H1 (cell line): ENCODE results near the gene ANKRD61. TPM values are rescaled to one million over a fixed set of nuclear protein-coding genes. Genes with fewer than 3 reads are reported as not detected.
"Not testable (repeated sequence)": the region's sequence is repeated elsewhere in the genome, so short reads cannot be mapped to it uniquely, and the experiment has no call there.

Experiments
- CTCF ChIA-PET: fragments of 300-600 bp; sonication (Branson Sonifier 250); formaldehyde crosslinking; loops from one replicate; lab custom pipeline; 2021; ENCODE audit not compliant: partially characterized antibody; lab: Charles Lee
- POLR2A ChIA-PET: fragments of 300-600 bp; sonication (Branson Sonifier 250); formaldehyde crosslinking; loops from one replicate; lab custom pipeline; 2021; ENCODE audit warnings: inconsistent platforms; ENCODE audit not compliant: partially characterized antibody; lab: Charles Lee
- DNase-seq, 2 experiments: peaks; one replicate each; pipeline versions ENCODE4 v3.0.0 to v3.0.0-alpha.2; 2010 to 2022; ENCODE audit warnings: low spot score in 2 of 2, low read depth in 1 of 2, mixed read lengths in 1 of 2
- FAIRE-seq: peaks from 2 replicates; lab custom pipeline; 2011; peaks lifted over from hg19 to GRCh38; lab: Jason Lieb, UNC
- H2AFZ ChIP-seq: 2 replicates; pipeline ENCODE4 v1.8.1; 2012; ENCODE audit warnings: low read length, inconsistent platforms
- H2AK5ac ChIP-seq: 2 replicates; pipeline ENCODE4 v1.6.1; 2013; ENCODE audit warnings: low read depth, low read length
- H2BK120ac ChIP-seq: replicated peaks from 2 replicates; pipeline ENCODE3; 2013; ENCODE audit warnings: low read depth, low read length, inconsistent platforms
- H2BK12ac ChIP-seq: 2 replicates; pipeline ENCODE4 v1.6.1; 2013; ENCODE audit warnings: low read depth, low read length
- H2BK15ac ChIP-seq: 2 replicates; pipeline ENCODE4 v1.6.1; 2013; ENCODE audit warnings: low read length
- H2BK20ac ChIP-seq: 2 replicates; pipeline ENCODE4 v1.6.1; 2013; ENCODE audit warnings: low read length
- H2BK5ac ChIP-seq: 2 replicates; pipeline ENCODE4 v1.6.1; 2013; ENCODE audit warnings: low read depth, low read length
- H3K14ac ChIP-seq: 2 replicates; pipeline ENCODE4 v1.6.1; 2013; ENCODE audit warnings: inconsistent platforms; ENCODE audit not compliant: insufficient read length
- H3K18ac ChIP-seq: 2 replicates; pipeline ENCODE4 v1.6.1; 2013; ENCODE audit warnings: low read length; ENCODE audit errors: extremely low read depth
- H3K23ac ChIP-seq: 2 replicates; pipeline ENCODE4 v1.6.1; 2013; ENCODE audit warnings: inconsistent platforms; ENCODE audit not compliant: insufficient read length
- H3K23me2 ChIP-seq: 2 replicates; pipeline ENCODE4 v1.6.1; 2013; ENCODE audit warnings: low read depth, low read length
- H3K27ac ChIP-seq: 2 replicates; pipeline ENCODE4 v1.6.1; 2011; ENCODE audit warnings: low read depth, low read length, inconsistent platforms
- H3K27me3 ChIP-seq, 4 experiments: replicated peaks in 1 of 4; 1 replicate in 1 of 4; 2 replicates in 3 of 4; pipeline versions ENCODE4 v1.6.1 to v1.8.1; 2011 to 2013; ENCODE audit warnings: low read length in 3 of 4, mild to moderate bottlenecking in 3 of 4, inconsistent platforms in 2 of 4, mixed read lengths in 2 of 4, moderate library complexity in 1 of 4; ENCODE audit not compliant: control insufficient read depth in 3 of 4, insufficient read depth in 3 of 4; ENCODE audit errors: extremely low read depth in 1 of 4
- H3K36me3 ChIP-seq, 4 experiments: 2 replicates each; pipeline versions ENCODE4 v1.6.1 to v1.8.1; 2011 to 2013; ENCODE audit warnings: mild to moderate bottlenecking in 4 of 4, low read length in 3 of 4, moderate library complexity in 2 of 4, control low read depth in 1 of 4, inconsistent platforms in 1 of 4; ENCODE audit not compliant: insufficient read depth in 4 of 4, control insufficient read depth in 2 of 4
- H3K4ac ChIP-seq: replicated peaks from 2 replicates; pipeline ENCODE3; 2013; ENCODE audit warnings: low read length, low read depth, mixed read lengths, inconsistent platforms; ENCODE audit not compliant: insufficient read length
- H3K4me1 ChIP-seq, 4 experiments: replicated peaks in 1 of 4; 1 replicate in 1 of 4; 2 replicates in 3 of 4; pipeline versions ENCODE4 v1.6.1 to v1.8.1; 2011 to 2013; ENCODE audit warnings: low read length in 3 of 4, inconsistent platforms in 2 of 4, mixed read lengths in 1 of 4; ENCODE audit not compliant: insufficient read depth in 4 of 4, control insufficient read depth in 3 of 4
- H3K4me2 ChIP-seq, 2 experiments: 2 replicates each; pipeline versions ENCODE4 v1.6.1 to v1.8.1; 2011 to 2013; ENCODE audit warnings: low read depth in 2 of 2, low read length in 2 of 2, control low read depth in 1 of 2, inconsistent platforms in 1 of 2, mild to moderate bottlenecking in 1 of 2; ENCODE audit not compliant: insufficient read depth in 1 of 2
- H3K4me3 ChIP-seq, 4 experiments: fragments of 200-600, 300-600 bp in 1 of 4; sonication (generic), shearing (Covaris generic), sonication (Bioruptor Twin) in 1 of 4; 2 replicates each; pipeline versions ENCODE4 v1.5.1 to v1.8.1; 2011 to 2016; ENCODE audit warnings: low read length in 4 of 4, low read depth in 3 of 4, control low read depth in 2 of 4, inconsistent platforms in 2 of 4, mild to moderate bottlenecking in 2 of 4, mixed read lengths in 1 of 4, moderate library complexity in 1 of 4; ENCODE audit not compliant: insufficient read depth in 2 of 4; ENCODE audit errors: extremely low read depth in 1 of 4
- H3K56ac ChIP-seq: replicated peaks from 2 replicates; pipeline ENCODE3; 2013; ENCODE audit warnings: low read depth, mild to moderate bottlenecking, mixed read lengths, low read length, inconsistent platforms; ENCODE audit not compliant: insufficient read length
- H3K79me1 ChIP-seq: 2 replicates; pipeline ENCODE4 v1.6.1; 2013; ENCODE audit warnings: low read depth, low read length, control low read depth
- H3K79me2 ChIP-seq, 2 experiments: 2 replicates each; pipeline versions ENCODE4 v1.6.1 to v1.8.1; 2012 to 2013; ENCODE audit warnings: low read length in 2 of 2, mild to moderate bottlenecking in 2 of 2, inconsistent platforms in 1 of 2; ENCODE audit not compliant: insufficient read depth in 2 of 2, control insufficient read depth in 1 of 2
- H3K9ac ChIP-seq, 4 experiments: replicated peaks in 1 of 4; 1 replicate in 1 of 4; 2 replicates in 3 of 4; pipeline versions ENCODE4 v1.6.1 to v1.8.1; 2011 to 2013; ENCODE audit warnings: low read depth in 3 of 4, low read length in 3 of 4, control low read depth in 2 of 4, mild to moderate bottlenecking in 2 of 4, moderate library complexity in 2 of 4, inconsistent platforms in 1 of 4; ENCODE audit errors: extremely low read depth in 1 of 4
- H3K9me3 ChIP-seq, 2 experiments: 2 replicates each; pipeline versions ENCODE4 v1.6.1 to v1.8.1; 2012 to 2013; ENCODE audit warnings: mild to moderate bottlenecking in 2 of 2, moderate library complexity in 2 of 2, control low read depth in 1 of 2, inconsistent platforms in 1 of 2, low read depth in 1 of 2, low read length in 1 of 2, mixed read lengths in 1 of 2; ENCODE audit not compliant: insufficient read depth in 2 of 2
- H4K20me1 ChIP-seq, 2 experiments: replicated peaks in 1 of 2; 2 replicates each; pipeline versions ENCODE3 to v1.8.1; 2011 to 2013; ENCODE audit warnings: inconsistent platforms in 2 of 2, low read length in 2 of 2, mild to moderate bottlenecking in 1 of 2; ENCODE audit not compliant: insufficient read depth in 2 of 2, control insufficient read depth in 1 of 2
- H4K5ac ChIP-seq: 2 replicates; pipeline ENCODE4 v1.6.1; 2013; ENCODE audit warnings: low read length, low read depth, mixed read lengths, inconsistent platforms; ENCODE audit not compliant: insufficient read length
- H4K8ac ChIP-seq: 2 replicates; pipeline ENCODE4 v1.8.0; 2013; ENCODE audit warnings: mild to moderate bottlenecking, moderate library complexity, low read length, inconsistent platforms; ENCODE audit not compliant: insufficient read depth; ENCODE audit errors: extremely low read depth
- H4K91ac ChIP-seq: replicated peaks from 2 replicates; pipeline ENCODE3; 2013; ENCODE audit warnings: low read length, mixed read lengths, inconsistent platforms; ENCODE audit not compliant: insufficient read length
- WGBS, 2 experiments: shearing (Covaris generic) in 1 of 2; methylation state at CpG; one replicate each; pipeline versions ENCODE4 v1.1.6 to v1.1.7; 2013 to 2015; ENCODE audit warnings: low lambda C conversion rate in 2 of 2, mixed read lengths in 2 of 2, inconsistent platforms in 1 of 2, low coverage in 1 of 2, missing lambda C conversion rate in 1 of 2; ENCODE audit not compliant: insufficient replicate concordance in 2 of 2, insufficient coverage in 1 of 2, insufficient read length in 1 of 2; ENCODE audit errors: extremely low coverage in 1 of 2, missing lambda C conversion rate in 1 of 2; 5-methylcytosine and 5-hydroxymethylcytosine counted together
- polyA plus RNA-seq, 7 experiments: library from polyadenylated mRNA; depleted of rRNA in 3 of 7; stranded (reverse) in 5 of 7; unstranded in 2 of 7; fragments of >200 nt in 5 of 7; fragments of 200-250 nt in 2 of 7; gene quantifications; 1 replicate in 5 of 7; 2 replicates in 1 of 7; 4 replicates in 1 of 7; pipeline versions ENCODE4 v1.2.1 to v1.2.3, GENCODE V29; 2011 to 2013; ENCODE audit warnings: missing spikeins in 2 of 7, mixed read lengths in 2 of 7
- total RNA-seq: library from RNA; stranded (reverse); fragmentation: NEBNext Ultra II Directional; extraction: Animal tissue kit (Norgen Biotek cat#: 25700); gene quantifications from 2 replicates; pipeline ENCODE4 v1.2.1, GENCODE V29; 2021

Gene ANKRD61
- total and polyA plus RNA-seq, 2 of the 8 experiments (the other 6 are each of a cell fraction or from before 2014, with no cell fraction given) = 0.23 to 0.32 TPM

GRCh38 chr7:6059941-6060340, 28.8 kb downstream of the ANKRD61 start:
- H2BK120ac ChIP-seq, CTCF ChIA-PET, H2BK5ac ChIP-seq, H3K9me3 ChIP-seq, H3K4ac ChIP-seq, H3K14ac ChIP-seq, H4K5ac ChIP-seq, H3K4me2 ChIP-seq, H3K36me3 ChIP-seq, H3K79me1 ChIP-seq, H3K27ac ChIP-seq, FAIRE-seq, H3K9ac ChIP-seq, H3K27me3 ChIP-seq, POLR2A ChIA-PET, H3K56ac ChIP-seq, H2BK15ac ChIP-seq, H2BK12ac ChIP-seq, H3K23ac ChIP-seq, DNase-seq, H3K4me1 ChIP-seq, H4K8ac ChIP-seq, H4K91ac ChIP-seq, H3K18ac ChIP-seq, H2BK20ac ChIP-seq, H3K4me3 ChIP-seq, H3K23me2 ChIP-seq, H4K20me1 ChIP-seq, H2AK5ac ChIP-seq, H2AFZ ChIP-seq: not testable (repeated sequence)
- H3K79me2 ChIP-seq = peaks cover 3 to 34% of the 10 kb centered on the region in 2 experiments
- WGBS, 2 experiments = 92% methylated on average over 10 of the region's 11 CpGs; no CpG with 5 or more reads in 1 of the 2 experiments
